HL-60 (cell line): Measurements from ENCODE around the gene NEU4.
"Not testable (repeated sequence)": the region's sequence is repeated elsewhere in the genome, so short reads cannot be mapped to it uniquely, and the experiment has no call there.

Experiments
- DNase-seq, 2 experiments: peaks; one replicate each; pipeline ENCODE4 v3.0.0-alpha.2; 2010 to 2020; ENCODE audit warnings: low read depth in 1 of 2, low spot score in 1 of 2
- H3K27ac ChIP-seq: fragments of 250-450 bp; sonication (Bioruptor Pico); replicated peaks from 2 replicates; pipeline ENCODE4 v1.5.1; 2020; ENCODE audit warnings: mild to moderate bottlenecking, moderate library complexity
- H3K27me3 ChIP-seq: fragments of 250-450 bp; sonication (Bioruptor Pico); 2 replicates; pipeline ENCODE4 v1.5.1; 2021; ENCODE audit warnings: mild to moderate bottlenecking, moderate library complexity; ENCODE audit not compliant: insufficient read depth, poor library complexity, severe bottlenecking
- H3K4me3 ChIP-seq: replicated peaks from 2 replicates; pipeline ENCODE4 v1.5.1; 2011; ENCODE audit warnings: mild to moderate bottlenecking, control low read depth, low read length; ENCODE audit not compliant: insufficient read depth
- GABPA ChIP-seq: IDR thresholded peaks from 2 replicates; pipeline ENCODE4 v1.6.1; 2012; ENCODE audit warnings: low read depth
- POLR2AphosphoS5 ChIP-seq: IDR thresholded peaks from 2 replicates; pipeline ENCODE4 v1.6.1; 2012; ENCODE audit warnings: low read depth
- REST ChIP-seq: IDR thresholded peaks from 2 replicates; pipeline ENCODE4 v1.6.1; 2012; ENCODE audit warnings: low read depth; ENCODE audit not compliant: insufficient replicate concordance
- SPI1 ChIP-seq: IDR thresholded peaks from 2 replicates; pipeline ENCODE4 v1.6.1; 2012; ENCODE audit warnings: low read depth, mild to moderate bottlenecking, borderline replicate concordance
- TF ChIP-seq, protein P1 (sequence below): IDR thresholded peaks from one replicate; pipeline ENCODE4 v1.5.1; 2011; ENCODE audit warnings: low read length, control low read depth, inconsistent platforms; ENCODE audit not compliant: insufficient read depth

Gene NEU4

GRCh38 chr2:241788572-241788971 is 20.4 kb upstream of the NEU4 start:
- TF ChIP-seq, protein P1, sequence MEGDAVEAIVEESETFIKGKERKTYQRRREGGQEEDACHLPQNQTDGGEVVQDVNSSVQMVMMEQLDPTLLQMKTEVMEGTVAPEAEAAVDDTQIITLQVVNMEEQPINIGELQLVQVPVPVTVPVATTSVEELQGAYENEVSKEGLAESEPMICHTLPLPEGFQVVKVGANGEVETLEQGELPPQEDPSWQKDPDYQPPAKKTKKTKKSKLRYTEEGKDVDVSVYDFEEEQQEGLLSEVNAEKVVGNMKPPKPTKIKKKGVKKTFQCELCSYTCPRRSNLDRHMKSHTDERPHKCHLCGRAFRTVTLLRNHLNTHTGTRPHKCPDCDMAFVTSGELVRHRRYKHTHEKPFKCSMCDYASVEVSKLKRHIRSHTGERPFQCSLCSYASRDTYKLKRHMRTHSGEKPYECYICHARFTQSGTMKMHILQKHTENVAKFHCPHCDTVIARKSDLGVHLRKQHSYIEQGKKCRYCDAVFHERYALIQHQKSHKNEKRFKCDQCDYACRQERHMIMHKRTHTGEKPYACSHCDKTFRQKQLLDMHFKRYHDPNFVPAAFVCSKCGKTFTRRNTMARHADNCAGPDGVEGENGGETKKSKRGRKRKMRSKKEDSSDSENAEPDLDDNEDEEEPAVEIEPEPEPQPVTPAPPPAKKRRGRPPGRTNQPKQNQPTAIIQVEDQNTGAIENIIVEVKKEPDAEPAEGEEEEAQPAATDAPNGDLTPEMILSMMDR, result no peak
- no peak for TF ChIP-seq GABPA
- no peak for TF ChIP-seq POLR2AphosphoS5
- TF ChIP-seq SPI1, result no peak
- TF ChIP-seq REST, result no peak
- H3K27me3 ChIP-seq, result no peaks in the 10 kb centered on the region
- no peak overlapping the region for H3K27ac ChIP-seq
- H3K4me3 ChIP-seq, result no peak overlapping the region
- no peak for DNase-seq

GRCh38 chr2:241791385-241791784 is 17.6 kb upstream of the NEU4 start:
- not testable (repeated sequence) for DNase-seq, H3K27ac ChIP-seq, H3K27me3 ChIP-seq, H3K4me3 ChIP-seq

- no peak for DNase-seq
- no peaks in the 10 kb centered on the region for H3K27me3 ChIP-seq
- no peak for TF ChIP-seq SPI1
- TF ChIP-seq POLR2AphosphoS5, result no peak
- TF ChIP-seq GABPA, result no peak
- TF ChIP-seq REST, result no peak
- TF ChIP-seq, protein P1, result no peak
- no peak overlapping the region for H3K4me3 ChIP-seq
- H3K27ac ChIP-seq, result no peak overlapping the region
These were observed 15.6 kb upstream of the NEU4 start for GRCh38 chr2:241793385-241793784.

GRCh38 chr2:241794250-241794823 is 14.7 kb upstream of the NEU4 start:
- H3K4me3 ChIP-seq, result no peak overlapping the region
- DNase-seq, result no peak
- no peaks in the 10 kb centered on the region for H3K27me3 ChIP-seq
- no peak for TF ChIP-seq REST
- TF ChIP-seq SPI1, result no peak
- no peak for TF ChIP-seq POLR2AphosphoS5
- no peak for TF ChIP-seq GABPA
- TF ChIP-seq, protein P1, result no peak
- no peak overlapping the region for H3K27ac ChIP-seq
